NB4 (cell line): Measurements from ENCODE around the gene RDM1.

Experiments
- POLR2A ChIP-seq: IDR thresholded peaks from 2 replicates; pipeline ENCODE4 v1.6.1; 2011; ENCODE audit warnings: mild to moderate bottlenecking; ENCODE audit not compliant: insufficient read length; ENCODE audit errors: extremely low read depth
- TF ChIP-seq, protein P1 (sequence below): IDR thresholded peaks from one replicate; pipeline ENCODE4 v1.5.1; 2012; ENCODE audit warnings: low read depth, low read length
- TF ChIP-seq, protein P2 (sequence below): IDR thresholded peaks from 2 replicates; pipeline ENCODE4 v1.6.1; 2011; ENCODE audit warnings: low read depth, low read length

- TF ChIP-seq, protein P1, sequence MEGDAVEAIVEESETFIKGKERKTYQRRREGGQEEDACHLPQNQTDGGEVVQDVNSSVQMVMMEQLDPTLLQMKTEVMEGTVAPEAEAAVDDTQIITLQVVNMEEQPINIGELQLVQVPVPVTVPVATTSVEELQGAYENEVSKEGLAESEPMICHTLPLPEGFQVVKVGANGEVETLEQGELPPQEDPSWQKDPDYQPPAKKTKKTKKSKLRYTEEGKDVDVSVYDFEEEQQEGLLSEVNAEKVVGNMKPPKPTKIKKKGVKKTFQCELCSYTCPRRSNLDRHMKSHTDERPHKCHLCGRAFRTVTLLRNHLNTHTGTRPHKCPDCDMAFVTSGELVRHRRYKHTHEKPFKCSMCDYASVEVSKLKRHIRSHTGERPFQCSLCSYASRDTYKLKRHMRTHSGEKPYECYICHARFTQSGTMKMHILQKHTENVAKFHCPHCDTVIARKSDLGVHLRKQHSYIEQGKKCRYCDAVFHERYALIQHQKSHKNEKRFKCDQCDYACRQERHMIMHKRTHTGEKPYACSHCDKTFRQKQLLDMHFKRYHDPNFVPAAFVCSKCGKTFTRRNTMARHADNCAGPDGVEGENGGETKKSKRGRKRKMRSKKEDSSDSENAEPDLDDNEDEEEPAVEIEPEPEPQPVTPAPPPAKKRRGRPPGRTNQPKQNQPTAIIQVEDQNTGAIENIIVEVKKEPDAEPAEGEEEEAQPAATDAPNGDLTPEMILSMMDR: no peak
- TF ChIP-seq, protein P2, sequence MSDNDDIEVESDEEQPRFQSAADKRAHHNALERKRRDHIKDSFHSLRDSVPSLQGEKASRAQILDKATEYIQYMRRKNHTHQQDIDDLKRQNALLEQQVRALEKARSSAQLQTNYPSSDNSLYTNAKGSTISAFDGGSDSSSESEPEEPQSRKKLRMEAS: peak; percentile 32
- TF ChIP-seq POLR2A: no peak
These were observed 38.2 kb downstream of the RDM1 start for GRCh38 chr17:35892091-35893035.
